A673 (cell line): Measurements from ENCODE around the gene TMEM18.

Source experiments
- EZH2 ChIP-seq: fragments of 200-600 bp; sonication (generic); IDR thresholded peaks from 2 replicates; pipeline ENCODE4 v1.6.1; 2017; ENCODE audit warnings: borderline replicate concordance, low read depth, mild to moderate bottlenecking, mixed read lengths, antibody characterized with exemption, low read length; ENCODE audit not compliant: poor library complexity, severe bottlenecking
- TF ChIP-seq, protein P1 (sequence below): fragments of 300-800, 200-600 bp; sonication (generic); conservative IDR thresholded peaks from 2 replicates; pipeline ENCODE4 v1.5.1; 2017; ENCODE audit warnings: low read depth, mild to moderate bottlenecking, antibody characterized with exemption, low read length, moderate library complexity, mixed read lengths

DNA sequence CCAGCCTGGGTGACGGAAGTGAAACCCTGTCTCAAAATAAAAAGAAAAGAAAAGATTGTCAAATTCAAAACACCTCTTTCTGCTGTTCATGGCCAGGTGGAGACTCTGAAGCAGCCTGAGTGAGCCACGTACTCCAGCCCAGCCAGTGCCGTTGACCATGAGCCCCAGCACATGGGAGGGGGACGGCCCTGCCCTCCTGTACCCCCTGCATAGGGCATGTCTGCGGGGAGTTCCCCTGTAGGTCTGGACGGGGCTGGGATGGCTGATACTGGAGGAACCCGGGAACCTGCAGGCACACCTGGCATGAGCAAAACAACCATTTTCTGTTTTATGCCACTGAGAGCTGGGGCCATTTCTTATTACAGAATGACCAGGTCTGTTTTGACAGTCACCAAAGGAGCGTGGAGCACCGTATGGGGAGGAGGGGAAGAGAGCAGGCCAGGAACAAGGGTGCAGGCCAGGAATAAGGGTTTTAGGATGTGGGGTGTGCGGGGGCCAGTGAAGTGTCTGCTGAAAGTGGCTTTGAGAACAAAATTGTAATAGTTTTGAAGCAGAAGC is 30.1 kb downstream of the TMEM18 start:
- TF ChIP-seq, protein P1, sequence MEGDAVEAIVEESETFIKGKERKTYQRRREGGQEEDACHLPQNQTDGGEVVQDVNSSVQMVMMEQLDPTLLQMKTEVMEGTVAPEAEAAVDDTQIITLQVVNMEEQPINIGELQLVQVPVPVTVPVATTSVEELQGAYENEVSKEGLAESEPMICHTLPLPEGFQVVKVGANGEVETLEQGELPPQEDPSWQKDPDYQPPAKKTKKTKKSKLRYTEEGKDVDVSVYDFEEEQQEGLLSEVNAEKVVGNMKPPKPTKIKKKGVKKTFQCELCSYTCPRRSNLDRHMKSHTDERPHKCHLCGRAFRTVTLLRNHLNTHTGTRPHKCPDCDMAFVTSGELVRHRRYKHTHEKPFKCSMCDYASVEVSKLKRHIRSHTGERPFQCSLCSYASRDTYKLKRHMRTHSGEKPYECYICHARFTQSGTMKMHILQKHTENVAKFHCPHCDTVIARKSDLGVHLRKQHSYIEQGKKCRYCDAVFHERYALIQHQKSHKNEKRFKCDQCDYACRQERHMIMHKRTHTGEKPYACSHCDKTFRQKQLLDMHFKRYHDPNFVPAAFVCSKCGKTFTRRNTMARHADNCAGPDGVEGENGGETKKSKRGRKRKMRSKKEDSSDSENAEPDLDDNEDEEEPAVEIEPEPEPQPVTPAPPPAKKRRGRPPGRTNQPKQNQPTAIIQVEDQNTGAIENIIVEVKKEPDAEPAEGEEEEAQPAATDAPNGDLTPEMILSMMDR, result no peak
- no peak for TF ChIP-seq EZH2
